GM19455 (cell line): Measurements from ENCODE around the gene CDA.

ENCODE experiments used
- ATAC-seq: cut with Tn5 transposase; IDR thresholded peaks from one replicate; pipeline ENCODE4 v1.9.1; 2021; ENCODE audit not compliant: unreplicated experiment

The CDA gene

GRCh38 chr1:20648438-20648837, 59.5 kb downstream of the CDA start:
- ATAC-seq: no peak

- no peak for ATAC-seq
Measured at GRCh38 chr1:20648946-20649345, 60.0 kb downstream of the CDA start.

DNA sequence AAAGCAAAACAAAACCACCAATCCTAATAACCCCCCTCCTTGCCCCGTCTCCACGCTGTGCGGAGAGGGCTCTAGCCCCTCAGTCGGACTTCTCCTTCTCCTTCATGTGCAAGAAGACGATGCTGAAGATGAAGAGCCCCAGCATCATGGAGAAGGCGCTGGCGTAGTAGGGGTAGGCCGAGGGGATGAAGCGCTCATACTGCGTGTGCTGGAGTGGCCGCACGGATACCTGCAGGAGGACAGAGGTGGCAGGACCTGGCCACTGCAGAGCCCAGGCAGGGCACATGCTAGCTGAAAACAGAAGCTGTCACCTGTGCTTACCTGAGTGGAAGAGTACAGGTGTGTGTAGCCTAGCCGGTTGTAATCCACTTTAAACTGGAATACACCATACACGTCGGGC, 63.4 kb downstream of the CDA start:
- no peak for ATAC-seq

DNA sequence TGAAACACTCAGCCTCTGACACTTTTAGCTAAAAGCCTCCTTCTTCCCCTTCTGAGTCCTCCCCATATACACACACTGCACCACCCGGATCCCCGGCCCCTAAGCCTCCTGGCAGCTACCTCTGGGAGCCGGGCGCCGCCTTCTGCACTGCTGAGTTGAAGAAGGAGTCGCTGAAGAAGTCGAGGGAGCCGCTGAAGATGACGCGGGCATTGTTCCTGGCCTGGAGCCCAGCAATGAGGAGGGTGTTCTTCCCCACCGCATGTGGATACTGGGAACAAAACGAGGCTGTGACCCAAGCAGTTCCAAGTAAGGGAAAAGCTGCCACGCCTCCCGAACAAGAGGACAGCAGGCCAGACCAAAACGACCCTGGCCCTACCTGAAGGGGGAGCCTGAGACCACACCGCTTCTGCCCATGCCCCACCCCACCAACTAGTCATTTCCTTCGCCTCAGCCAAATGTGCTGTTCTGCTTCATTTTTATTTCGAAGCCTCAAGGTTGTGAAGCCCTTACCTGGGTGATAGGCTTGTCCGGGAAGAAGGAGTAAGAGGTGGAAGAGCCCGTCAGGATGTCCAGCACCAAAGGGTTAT, 65.3 kb downstream of the CDA start:
- ATAC-seq: no peak

- ATAC-seq: no peak
Measured at GRCh38 chr1:20657024-20657423, 68.1 kb downstream of the CDA start.

GRCh38 chr1:20658166-20658915, 69.4 kb downstream of the CDA start:
- no peak for ATAC-seq

DNA sequence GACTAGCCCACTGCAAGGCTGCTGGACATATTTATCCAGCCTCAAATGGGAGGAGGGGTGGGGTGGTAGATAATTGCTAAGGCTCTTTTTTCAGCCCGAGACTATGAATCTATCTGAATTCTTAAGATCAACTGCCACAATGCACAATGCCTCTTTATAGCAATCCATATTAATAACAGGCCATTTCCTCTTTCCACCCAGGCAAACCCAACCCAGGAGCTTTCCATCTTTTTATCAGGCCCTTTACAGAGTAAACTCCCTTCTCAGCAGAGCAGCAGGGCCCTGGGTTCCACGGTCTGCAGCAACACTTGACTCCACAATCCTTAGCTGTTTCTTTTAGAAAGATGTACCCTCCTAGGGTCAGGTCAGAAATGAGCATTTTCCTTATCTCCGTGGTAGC, 71.5 kb downstream of the CDA start:
- no peak for ATAC-seq

GRCh38 chr1:20660847-20661206, 71.9 kb downstream of the CDA start:
- peak; percentile 3 for ATAC-seq

DNA sequence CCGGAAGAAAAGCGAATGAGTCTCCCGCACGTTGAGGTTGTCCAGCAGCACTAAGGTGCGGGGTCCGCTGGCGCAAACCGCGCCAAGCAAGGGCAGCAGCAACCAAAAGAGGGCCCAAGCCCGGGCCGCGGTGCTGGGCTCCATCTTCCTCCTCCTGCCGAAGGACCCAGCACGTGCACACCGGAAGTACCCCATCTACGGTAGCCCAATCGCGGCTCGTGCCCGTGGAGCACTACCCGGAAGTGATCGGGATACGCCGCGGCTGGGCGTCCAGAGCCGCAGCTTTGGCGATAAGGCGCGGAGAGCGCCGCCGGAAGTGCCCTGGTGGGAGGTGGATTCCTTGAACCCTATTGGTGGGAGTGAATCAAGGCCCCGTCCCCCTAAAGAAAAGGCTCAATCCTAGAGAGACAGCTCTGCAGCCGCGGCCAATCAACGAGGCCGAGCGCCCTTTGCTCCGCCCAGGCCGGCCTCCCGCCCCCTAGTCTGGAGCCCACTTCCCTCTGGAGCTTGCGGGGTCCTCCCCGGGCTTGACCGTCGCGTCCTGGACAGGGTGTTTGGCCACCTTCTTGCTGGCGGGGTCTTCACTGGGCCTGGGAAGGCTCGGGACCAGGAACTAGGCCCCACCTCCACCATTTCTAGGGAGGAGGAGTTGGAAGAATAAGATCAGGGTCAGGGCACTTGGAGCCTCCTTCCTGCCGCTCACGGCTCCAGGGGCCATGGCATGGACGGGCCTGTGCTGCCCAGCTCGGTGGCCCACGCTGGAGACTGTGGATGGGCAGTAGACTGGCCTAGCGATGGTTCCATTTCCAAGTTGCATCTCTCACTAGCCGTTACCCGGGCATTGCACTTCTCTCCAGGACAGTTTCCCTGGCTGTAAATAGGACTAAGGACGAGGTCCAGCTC, 72.6 kb downstream of the CDA start, which contains the start of gene DDOST:
TSS of gene DDOST (minus strand) at position 163 of the 903 bp plus-strand sequence. CDS start at position 144, 19 bp downstream.
- peak; percentile 98 for ATAC-seq

DNA sequence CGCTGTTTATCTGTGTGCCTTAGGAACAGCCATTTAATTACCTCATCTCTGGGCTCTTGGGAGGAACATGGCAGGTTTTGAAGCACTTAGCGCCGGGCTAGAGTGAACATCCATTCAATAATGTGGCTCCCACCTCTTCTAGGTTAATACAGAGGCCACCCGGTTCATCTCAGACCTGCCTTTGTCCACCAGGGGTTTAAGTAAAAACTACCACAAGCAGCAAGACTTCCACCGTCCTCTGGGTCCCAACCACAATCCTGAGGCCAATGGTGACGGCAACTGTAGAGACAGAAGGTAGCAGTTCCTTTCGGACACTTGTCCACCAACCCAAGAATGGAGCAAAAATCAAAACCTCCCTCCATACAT, 73.2 kb downstream of the CDA start:
- no peak for ATAC-seq

DNA sequence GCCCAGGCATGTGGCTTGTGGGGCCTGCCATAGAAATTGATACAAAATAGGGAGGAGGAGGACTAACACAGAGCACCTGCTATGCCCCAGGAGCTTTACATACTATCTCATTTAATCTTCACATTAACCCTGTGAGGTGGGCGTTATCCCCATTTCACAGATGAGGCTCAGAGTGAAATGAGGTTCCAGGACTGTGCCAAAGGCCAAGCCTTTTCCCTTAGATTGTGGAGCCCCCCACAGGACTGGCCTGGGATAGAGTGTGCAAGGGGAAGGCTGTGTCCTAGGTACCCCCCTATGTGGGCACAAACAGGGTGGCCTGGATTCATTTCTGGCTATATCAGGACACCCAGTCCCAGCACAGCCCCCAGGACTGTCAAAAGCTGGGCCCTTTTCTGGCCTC, 74.5 kb downstream of the CDA start:
- ATAC-seq: no peak

GRCh38 chr1:20663969-20664715, 75.2 kb downstream of the CDA start:
- no peak for ATAC-seq

GRCh38 chr1:20665726-20666125, 76.8 kb downstream of the CDA start:
- ATAC-seq: no peak

GRCh38 chr1:20666146-20666545, 77.2 kb downstream of the CDA start:
- no peak for ATAC-seq

DNA sequence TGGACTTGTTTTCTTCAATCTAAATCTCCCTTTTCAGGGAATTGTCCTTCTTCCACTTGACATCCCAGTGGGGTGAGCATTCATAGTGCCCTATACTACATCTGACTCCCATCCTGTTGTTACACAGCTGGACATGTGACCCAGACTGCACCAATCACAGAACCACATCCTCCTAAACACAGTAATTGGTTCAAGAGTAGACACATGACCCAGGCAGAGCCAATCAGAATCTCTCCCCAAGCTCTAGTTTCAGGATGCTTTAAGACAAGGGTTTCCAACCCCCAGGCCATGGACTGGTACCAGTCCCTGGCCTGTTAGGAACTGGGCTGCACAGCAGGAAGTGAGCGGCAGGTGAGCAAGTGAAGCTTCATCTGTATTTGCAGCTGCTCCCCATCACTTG, 77.9 kb downstream of the CDA start:
- no peak for ATAC-seq
